Measurements from ENCODE around the gene ZNF668. TPM values are rescaled to one million over a fixed set of nuclear protein-coding genes. Genes with fewer than 3 reads are reported as not detected.

The ZNF668 gene
- total RNA-seq, 4 donors from 2014 or later: 9.6 to 19.3 (median 10.6) TPM

- no peaks in the 10 kb centered on the region for H3K27me3 ChIP-seq
- TF ChIP-seq EP300 (IDR thresholded peaks at IDR 0.05) (no peak), POLR2AphosphoS5 (IDR thresholded peaks at IDR 0.05) (no peak), CTCF (IDR thresholded peaks at IDR 0.05) (no peak), POLR2A (IDR thresholded peaks at IDR 0.05; ENCODE audit: low read depth) (no peak)
- intact Hi-C loops (cut with DNase I): no loop called here
Observed at GRCh38 chr16:31084584-31085302, 10.7 kb upstream of the ZNF668 start.

GRCh38 chr16:31083981-31084380, 9.9 kb upstream of the ZNF668 start:
- 100% methylated on average over 2 of the region's 13 CpGs for WGBS
- Histone ChIP-seq H3K36me3 (peaks cover 10 to 100% (median 98%) of the 10 kb centered on the region in 4 donors), H3K27ac (replicated peaks in 1 of 4) (no peak overlapping the region), H3K4me1 (peaks cover 3 to 24% (median 12%) of the 10 kb centered on the region in 4 donors), H3K27me3 (no peaks in the 10 kb centered on the region), H3K9me3 (no peaks in the 10 kb centered on the region), H3K4me3 (no peak overlapping the region)
- TF ChIP-seq POLR2A (IDR thresholded peaks at IDR 0.05; ENCODE audit: low read depth): no peak
- no peak for TF ChIP-seq EP300 (IDR thresholded peaks at IDR 0.05)
- TF ChIP-seq CTCF (IDR thresholded peaks at IDR 0.05): no peak
- no peak for TF ChIP-seq POLR2AphosphoS5 (IDR thresholded peaks at IDR 0.05)
- intact Hi-C loops (cut with DNase I): no loop called here
- DNase-seq (ENCODE audit: extremely low spot score): no peak

More at GRCh38 chr16:31084584-31085302, 10.7 kb upstream of the ZNF668 start:
- no peak for DNase-seq (ENCODE audit: extremely low spot score)
- Histone ChIP-seq H3K36me3 (peaks cover 3 to 100% (median 98%) of the 10 kb centered on the region in 4 donors), H3K4me3 (no peak overlapping the region), H3K9me3 (no peaks in the 10 kb centered on the region), H3K27ac (replicated peaks in 1 of 4) (no peak overlapping the region), H3K4me1 (peaks cover 3 to 24% (median 12%) of the 10 kb centered on the region in 4 donors)
- 91% methylated on average over 4 of the region's 16 CpGs for WGBS

- peaks cover 14 to 100% (median 100%) of the 10 kb centered on the region in 4 donors for H3K36me3 ChIP-seq
- no peak overlapping the region for H3K4me3 ChIP-seq
Observed at GRCh38 chr16:31083556-31083955, 9.5 kb upstream of the ZNF668 start.

GRCh38 chr16:31083081-31083480, 9.0 kb upstream of the ZNF668 start:
- Histone ChIP-seq H3K9me3 (no peaks in the 10 kb centered on the region), H3K36me3 (peaks cover 19 to 100% (median 100%) of the 10 kb centered on the region in 4 donors), H3K27ac (replicated peaks in 1 of 4) (no peak overlapping the region), H3K4me1 (peaks cover 3 to 24% (median 12%) of the 10 kb centered on the region in 4 donors), H3K4me3 (no peak overlapping the region), H3K27me3 (no peaks in the 10 kb centered on the region)
- 73% methylated on average over 9 of the region's 9 CpGs for WGBS
- intact Hi-C loops (cut with DNase I): no loop called here
- no peak for DNase-seq (ENCODE audit: extremely low spot score)
- TF ChIP-seq EP300 (IDR thresholded peaks at IDR 0.05): no peak
- TF ChIP-seq POLR2A (IDR thresholded peaks at IDR 0.05; ENCODE audit: low read depth): no peak
- no peak for TF ChIP-seq CTCF (IDR thresholded peaks at IDR 0.05)
- no peak for TF ChIP-seq POLR2AphosphoS5 (IDR thresholded peaks at IDR 0.05)

More at GRCh38 chr16:31083556-31083955, 9.5 kb upstream of the ZNF668 start:
- peaks cover 3 to 24% (median 12%) of the 10 kb centered on the region in 4 donors for H3K4me1 ChIP-seq
- 76% methylated on average over 4 of the region's 5 CpGs for WGBS
- DNase-seq (ENCODE audit: extremely low spot score): no peak
- intact Hi-C loops (cut with DNase I): no loop called here
- H3K27me3 ChIP-seq: no peaks in the 10 kb centered on the region
- no peak overlapping the region for H3K27ac ChIP-seq (replicated peaks in 1 of 4)
- no peaks in the 10 kb centered on the region for H3K9me3 ChIP-seq
- TF ChIP-seq POLR2AphosphoS5 (IDR thresholded peaks at IDR 0.05): no peak
- TF ChIP-seq EP300 (IDR thresholded peaks at IDR 0.05): no peak
- TF ChIP-seq POLR2A (IDR thresholded peaks at IDR 0.05; ENCODE audit: low read depth): no peak
- no peak for TF ChIP-seq CTCF (IDR thresholded peaks at IDR 0.05)
